GM23338 (cell line): ENCODE measurements around the gene MICAL3. TPM values are rescaled to one million over a fixed set of nuclear protein-coding genes. Genes with fewer than 3 reads are reported as not detected.
A peak's percentile ranks its signal among the peaks of the same experiment; 100 is the strongest.

ENCODE experiments used
- ATAC-seq: fragments of 200-7000 bp; cut with Tn5 transposase; 3 replicates; pipeline ENCODE4 v1.9.1; 2020
- DNase-seq: peaks from one replicate; pipeline ENCODE4 v3.0.0-alpha.2; 2015; ENCODE audit warnings: low spot score
- H2AFZ ChIP-seq: fragments of 200-600 bp; sonication (generic); 2 replicates; pipeline ENCODE4 v1.8.0; 2016; ENCODE audit warnings: antibody characterized with exemption, mild to moderate bottlenecking, moderate library complexity
- H3F3A ChIP-seq: fragments of 200-600 bp; sonication (generic); replicated peaks from 2 replicates; pipeline ENCODE4 v1.8.0; 2017; ENCODE audit warnings: antibody characterized with exemption, mixed run types, low read depth
- H3K27ac ChIP-seq: fragments of 200-600 bp; sonication (generic); 2 replicates; pipeline ENCODE4 v1.6.1; 2016; ENCODE audit warnings: low read depth
- H3K27me3 ChIP-seq: fragments of 200-600 bp; sonication (generic); 2 replicates; pipeline ENCODE4 v1.8.0; 2016; ENCODE audit warnings: mild to moderate bottlenecking, mixed run types, moderate library complexity; ENCODE audit not compliant: insufficient read depth
- H3K36me3 ChIP-seq: fragments of 200-600 bp; sonication (generic); 2 replicates; pipeline ENCODE4 v1.8.0; 2016; ENCODE audit warnings: mild to moderate bottlenecking; ENCODE audit not compliant: insufficient read depth
- H3K4me1 ChIP-seq: fragments of 200-600 bp; sonication (generic); 2 replicates; pipeline ENCODE4 v1.8.0; 2016; ENCODE audit warnings: mild to moderate bottlenecking, moderate library complexity; ENCODE audit not compliant: insufficient read depth
- H3K4me2 ChIP-seq: fragments of 200-600 bp; sonication (generic); 2 replicates; pipeline ENCODE4 v1.7.1; 2017; ENCODE audit warnings: mixed run types
- H3K4me3 ChIP-seq: fragments of 200-600 bp; sonication (generic); 2 replicates; pipeline ENCODE4 v1.6.1; 2016; ENCODE audit warnings: mixed run types
- H3K79me2 ChIP-seq: fragments of 200-600 bp; sonication (generic); replicated peaks from 2 replicates; pipeline ENCODE4 v1.8.0; 2017; ENCODE audit warnings: mild to moderate bottlenecking; ENCODE audit not compliant: insufficient read depth
- H3K9me2 ChIP-seq: fragments of 200-600 bp; sonication (generic); 2 replicates; pipeline ENCODE4 v1.8.0; 2017; ENCODE audit not compliant: insufficient read depth
- H4K20me1 ChIP-seq: fragments of 200-600 bp; sonication (generic); replicated peaks from 2 replicates; pipeline ENCODE4 v1.8.0; 2017; ENCODE audit warnings: mild to moderate bottlenecking; ENCODE audit not compliant: insufficient read depth
- H3K27ac Mint-ChIP-seq: 2 replicates; pipeline ENCODE4 v1.8.0; 2020; ENCODE audit warnings: inconsistent platforms, mild to moderate bottlenecking, moderate library complexity, mixed read lengths
- H3K27me3 Mint-ChIP-seq: 3 replicates; pipeline ENCODE4 v1.8.0; 2022; ENCODE audit warnings: low read depth, mild to moderate bottlenecking, moderate library complexity, mixed read lengths, inconsistent platforms; ENCODE audit not compliant: insufficient read depth, poor library complexity
- H3K36me3 Mint-ChIP-seq: 3 replicates; pipeline ENCODE4 v1.8.0; 2021; ENCODE audit warnings: low read depth, mild to moderate bottlenecking, inconsistent platforms, moderate library complexity, mixed read lengths
- H3K4me1 Mint-ChIP-seq: 3 replicates; pipeline ENCODE4 v1.8.0; 2020; ENCODE audit warnings: mild to moderate bottlenecking, inconsistent platforms, mixed read lengths
- H3K4me3 Mint-ChIP-seq: 3 replicates; pipeline ENCODE4 v1.8.0; 2021; ENCODE audit warnings: moderate library complexity, mild to moderate bottlenecking, inconsistent platforms, mixed read lengths
- H3K9me3 Mint-ChIP-seq: 3 replicates; pipeline ENCODE4 v1.8.0; 2020; ENCODE audit warnings: moderate library complexity, mild to moderate bottlenecking, inconsistent platforms, mixed read lengths
- CREB1 ChIP-seq: fragments of 250-450 bp; sonication (Bioruptor Pico); IDR thresholded peaks from 2 replicates; pipeline ENCODE4 v1.5.0; 2020; ENCODE audit warnings: low read depth, mild to moderate bottlenecking, moderate library complexity
- EZH2 ChIP-seq: fragments of 200-600 bp; sonication (generic); IDR thresholded peaks from one replicate; pipeline ENCODE4 v1.8.0; 2017; ENCODE audit warnings: antibody characterized with exemption, mild to moderate bottlenecking, low read depth; ENCODE audit not compliant: unreplicated experiment
- EZH2phosphoT487 ChIP-seq: fragments of 200-600 bp; sonication (generic); IDR thresholded peaks from one replicate; pipeline ENCODE4 v1.8.1; 2018; ENCODE audit warnings: antibody characterized with exemption; ENCODE audit not compliant: unreplicated experiment
- JUNB ChIP-seq: IDR thresholded peaks from one replicate; pipeline ENCODE4 v1.6.1; 2016; ENCODE audit warnings: antibody characterized with exemption; ENCODE audit not compliant: unreplicated experiment
- NANOG ChIP-seq: IDR thresholded peaks from 2 replicates; pipeline ENCODE4 v1.6.1; 2016; ENCODE audit warnings: antibody characterized with exemption, borderline replicate concordance
- STAT1 ChIP-seq: IDR thresholded peaks from one replicate; pipeline ENCODE4 v1.6.1; 2016; ENCODE audit warnings: antibody characterized with exemption; ENCODE audit not compliant: unreplicated experiment
- polyA plus RNA-seq: library from polyadenylated mRNA; unstranded; fragments of >200 nt; fragmentation: Nextera tagmentation; extraction: Ambion mirVana; gene quantifications from 2 replicates; pipeline ENCODE4 v1.2.1, GENCODE V29; 2016
- total RNA-seq: library from RNA; depleted of rRNA; stranded (reverse); fragments of >200 nt; shearing (Covaris generic); gene quantifications from 2 replicates; pipeline ENCODE4 v1.2.3, GENCODE V29; 2014
- TF ChIP-seq, protein P1 (sequence below): fragments of 250-450 bp; sonication (Bioruptor Pico); IDR thresholded peaks from 2 replicates; pipeline ENCODE4 v1.5.0; 2020; ENCODE audit warnings: mild to moderate bottlenecking, moderate library complexity

MICAL3 gene
- total and polyA plus RNA-seq, 2 experiments from 2014 or later, result 10.1 to 33.9 TPM

DNA sequence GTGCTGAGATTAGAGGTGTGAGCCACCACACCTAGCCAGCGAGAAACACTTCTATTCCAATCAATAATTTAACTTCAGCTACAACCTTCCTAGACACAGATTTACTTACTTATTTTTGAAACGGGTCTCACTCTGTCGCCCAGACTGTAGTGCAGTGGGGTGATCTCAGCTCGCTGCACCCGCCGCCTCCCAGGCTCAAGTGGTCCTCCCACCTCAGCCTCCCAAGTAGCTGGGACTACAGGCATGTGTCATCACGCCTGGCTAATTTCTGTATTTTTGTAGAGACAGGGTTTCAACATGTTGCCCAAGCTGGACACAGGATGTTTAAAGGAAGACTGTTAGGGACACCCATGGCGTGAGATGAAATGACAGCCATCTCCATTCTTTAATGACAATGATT lies 61.3 kb downstream of the MICAL3 start:
- H3K36me3 Mint-ChIP-seq, result no peaks in the 10 kb centered on the region; the same call in 1 of the 3 replicates
- Histone ChIP-seq H3K4me2 (no peak overlapping the region), H2AFZ (no peak overlapping the region), H3K27ac (no peak overlapping the region), H3K9me2 (no peaks in the 10 kb centered on the region), H3F3A (no peaks in the 10 kb centered on the region), H3K79me2 (peaks cover 86% of the 10 kb centered on the region), H3K4me1 (peaks cover 11% of the 10 kb centered on the region; the same call in 1 of the 2 replicates), H3K27me3 (no peaks in the 10 kb centered on the region), H4K20me1 (peaks cover 17% of the 10 kb centered on the region), H3K4me3 (no peak overlapping the region), H3K36me3 (no peaks in the 10 kb centered on the region)
- H3K4me1 Mint-ChIP-seq, result peaks cover 33% of the 10 kb centered on the region
- H3K4me3 Mint-ChIP-seq, result no peak overlapping the region
- no peak for ATAC-seq
- H3K9me3 Mint-ChIP-seq, result no peaks in the 10 kb centered on the region
- peaks cover 5% of the 10 kb centered on the region for H3K27me3 Mint-ChIP-seq
- no peak overlapping the region for H3K27ac Mint-ChIP-seq
- TF ChIP-seq, protein P1, sequence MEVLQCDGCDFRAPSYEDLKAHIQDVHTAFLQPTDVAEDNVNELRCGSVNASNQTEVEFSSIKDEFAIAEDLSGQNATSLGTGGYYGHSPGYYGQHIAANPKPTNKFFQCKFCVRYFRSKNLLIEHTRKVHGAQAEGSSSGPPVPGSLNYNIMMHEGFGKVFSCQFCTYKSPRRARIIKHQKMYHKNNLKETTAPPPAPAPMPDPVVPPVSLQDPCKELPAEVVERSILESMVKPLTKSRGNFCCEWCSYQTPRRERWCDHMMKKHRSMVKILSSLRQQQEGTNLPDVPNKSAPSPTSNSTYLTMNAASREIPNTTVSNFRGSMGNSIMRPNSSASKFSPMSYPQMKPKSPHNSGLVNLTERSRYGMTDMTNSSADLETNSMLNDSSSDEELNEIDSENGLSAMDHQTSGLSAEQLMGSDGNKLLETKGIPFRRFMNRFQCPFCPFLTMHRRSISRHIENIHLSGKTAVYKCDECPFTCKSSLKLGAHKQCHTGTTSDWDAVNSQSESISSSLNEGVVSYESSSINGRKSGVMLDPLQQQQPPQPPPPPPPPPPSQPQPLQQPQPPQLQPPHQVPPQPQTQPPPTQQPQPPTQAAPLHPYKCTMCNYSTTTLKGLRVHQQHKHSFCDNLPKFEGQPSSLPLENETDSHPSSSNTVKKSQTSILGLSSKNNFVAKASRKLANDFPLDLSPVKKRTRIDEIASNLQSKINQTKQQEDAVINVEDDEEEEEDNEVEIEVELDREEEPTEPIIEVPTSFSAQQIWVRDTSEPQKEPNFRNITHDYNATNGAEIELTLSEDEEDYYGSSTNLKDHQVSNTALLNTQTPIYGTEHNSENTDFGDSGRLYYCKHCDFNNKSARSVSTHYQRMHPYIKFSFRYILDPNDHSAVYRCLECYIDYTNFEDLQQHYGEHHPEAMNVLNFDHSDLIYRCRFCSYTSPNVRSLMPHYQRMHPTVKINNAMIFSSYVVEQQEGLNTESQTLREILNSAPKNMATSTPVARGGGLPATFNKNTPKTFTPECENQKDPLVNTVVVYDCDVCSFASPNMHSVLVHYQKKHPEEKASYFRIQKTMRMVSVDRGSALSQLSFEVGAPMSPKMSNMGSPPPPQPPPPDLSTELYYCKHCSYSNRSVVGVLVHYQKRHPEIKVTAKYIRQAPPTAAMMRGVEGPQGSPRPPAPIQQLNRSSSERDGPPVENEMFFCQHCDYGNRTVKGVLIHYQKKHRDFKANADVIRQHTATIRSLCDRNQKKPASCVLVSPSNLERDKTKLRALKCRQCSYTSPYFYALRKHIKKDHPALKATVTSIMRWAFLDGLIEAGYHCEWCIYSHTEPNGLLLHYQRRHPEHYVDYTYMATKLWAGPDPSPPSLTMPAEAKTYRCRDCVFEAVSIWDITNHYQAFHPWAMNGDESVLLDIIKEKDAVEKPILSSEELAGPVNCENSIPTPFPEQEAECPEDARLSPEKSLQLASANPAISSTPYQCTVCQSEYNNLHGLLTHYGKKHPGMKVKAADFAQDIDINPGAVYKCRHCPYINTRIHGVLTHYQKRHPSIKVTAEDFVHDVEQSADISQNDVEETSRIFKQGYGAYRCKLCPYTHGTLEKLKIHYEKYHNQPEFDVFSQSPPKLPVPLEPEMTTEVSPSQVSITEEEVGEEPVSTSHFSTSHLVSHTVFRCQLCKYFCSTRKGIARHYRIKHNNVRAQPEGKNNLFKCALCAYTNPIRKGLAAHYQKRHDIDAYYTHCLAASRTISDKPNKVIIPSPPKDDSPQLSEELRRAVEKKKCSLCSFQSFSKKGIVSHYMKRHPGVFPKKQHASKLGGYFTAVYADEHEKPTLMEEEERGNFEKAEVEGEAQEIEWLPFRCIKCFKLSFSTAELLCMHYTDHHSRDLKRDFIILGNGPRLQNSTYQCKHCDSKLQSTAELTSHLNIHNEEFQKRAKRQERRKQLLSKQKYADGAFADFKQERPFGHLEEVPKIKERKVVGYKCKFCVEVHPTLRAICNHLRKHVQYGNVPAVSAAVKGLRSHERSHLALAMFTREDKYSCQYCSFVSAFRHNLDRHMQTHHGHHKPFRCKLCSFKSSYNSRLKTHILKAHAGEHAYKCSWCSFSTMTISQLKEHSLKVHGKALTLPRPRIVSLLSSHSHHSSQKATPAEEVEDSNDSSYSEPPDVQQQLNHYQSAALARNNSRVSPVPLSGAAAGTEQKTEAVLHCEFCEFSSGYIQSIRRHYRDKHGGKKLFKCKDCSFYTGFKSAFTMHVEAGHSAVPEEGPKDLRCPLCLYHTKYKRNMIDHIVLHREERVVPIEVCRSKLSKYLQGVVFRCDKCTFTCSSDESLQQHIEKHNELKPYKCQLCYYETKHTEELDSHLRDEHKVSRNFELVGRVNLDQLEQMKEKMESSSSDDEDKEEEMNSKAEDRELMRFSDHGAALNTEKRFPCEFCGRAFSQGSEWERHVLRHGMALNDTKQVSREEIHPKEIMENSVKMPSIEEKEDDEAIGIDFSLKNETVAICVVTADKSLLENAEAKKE (CRISPR knock-in tag), result no peak
- no peak for TF ChIP-seq CREB1 (CRISPR knock-in tag)
- TF ChIP-seq STAT1, result no peak
- no peak for TF ChIP-seq EZH2phosphoT487
- no peak for DNase-seq

DNA sequence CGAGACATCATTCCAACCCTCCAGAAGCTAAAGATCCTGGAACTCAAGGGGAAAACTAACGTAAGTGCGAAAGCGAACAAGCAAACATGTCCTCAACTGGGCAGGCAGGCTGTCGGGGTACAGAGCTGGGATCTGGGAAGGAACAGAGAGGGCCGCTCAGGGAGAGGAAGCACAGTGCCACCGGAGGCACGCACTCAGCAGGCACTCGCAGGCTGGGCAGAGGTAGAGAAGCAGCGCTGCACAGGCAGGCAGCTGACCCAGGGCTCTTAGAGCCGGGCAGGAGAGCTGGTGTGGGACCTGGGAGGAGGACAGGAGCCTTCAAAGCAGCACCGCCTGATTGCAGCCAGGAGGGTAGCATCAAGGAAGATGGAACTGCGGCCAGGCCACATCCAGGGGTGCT lies 62.2 kb downstream of the MICAL3 start:
- peaks cover 17% of the 10 kb centered on the region for H4K20me1 ChIP-seq
- H3F3A ChIP-seq, result no peaks in the 10 kb centered on the region
- peaks cover 88% of the 10 kb centered on the region for H3K79me2 ChIP-seq
- H3K4me1 ChIP-seq, result peaks cover 11% of the 10 kb centered on the region; the same call in 1 of the 2 replicates
- Mint-ChIP-seq H3K36me3 (no peaks in the 10 kb centered on the region; the same call in 2 of the 3 replicates), H3K27me3 (peaks cover 5% of the 10 kb centered on the region), H3K9me3 (no peaks in the 10 kb centered on the region), H3K27ac (peak overlapping the region; percentile 30; the same call in 1 of the 2 replicates), H3K4me3 (no peak overlapping the region), H3K4me1 (peaks cover 31% of the 10 kb centered on the region)
- no peak overlapping the region for H3K4me3 ChIP-seq
- no peaks in the 10 kb centered on the region for H3K36me3 ChIP-seq
- DNase-seq, result no peak
- no peaks in the 10 kb centered on the region for H3K9me2 ChIP-seq
- no peak overlapping the region for H3K27ac ChIP-seq
- H2AFZ ChIP-seq, result no peak overlapping the region
- 0 out of 3 replicates have a peak, but pooled peaks have one; percentile 13 for ATAC-seq
- H3K27me3 ChIP-seq, result no peaks in the 10 kb centered on the region
- no peak overlapping the region for H3K4me2 ChIP-seq
- no peak for TF ChIP-seq EZH2
- no peak for TF ChIP-seq JUNB
- TF ChIP-seq, protein P1 (CRISPR knock-in tag), result no peak
- no peak for TF ChIP-seq NANOG
